Panc1 (cell line): ENCODE measurements around the gene FBXL17. TPM values are rescaled to one million over a fixed set of nuclear protein-coding genes. Genes with fewer than 3 reads are reported as not detected.

Experiments
- ATAC-seq: fragments of 200-7000 bp; cut with Tn5 transposase; 2 replicates; pipeline ENCODE4 v1.9.1; 2020; ENCODE audit warnings: mild to moderate bottlenecking, moderate library complexity
- Bru-seq: library from RNA; stranded (reverse); fragments of 400-500 nt; gene quantifications from one replicate; lab custom pipeline; 2021; lab: Mats Ljungman, UMichigan
- BruChase-seq, 2 experiments: library from RNA; stranded (reverse); fragments of 400-500 nt; gene quantifications; one replicate each; lab custom pipeline; 2021; lab: Mats Ljungman, UMichigan
- BruUV-seq: library from RNA; stranded (reverse); fragments of 400-500 nt; replicated peaks from 2 replicates; lab custom pipeline; 2021; lab: Mats Ljungman, UMichigan
- CTCF ChIA-PET: fragments of 300-600 bp; sonication (Branson Sonifier 250); formaldehyde crosslinking; loops from one replicate; lab custom pipeline; 2022; ENCODE audit warnings: antibody characterized with exemption; lab: Charles Lee
- POLR2A ChIA-PET: fragments of 300-600 bp; sonication (Branson Sonifier 250); formaldehyde crosslinking; loops from one replicate; lab custom pipeline; 2022; ENCODE audit warnings: antibody characterized with exemption; lab: Charles Lee
- DNase-seq: peaks from one replicate; pipeline ENCODE4 v3.0.0-alpha.2; 2010; ENCODE audit warnings: low read depth, low spot score
- H3K27ac ChIP-seq: 2 replicates; pipeline ENCODE4 v1.5.1; 2011; ENCODE audit warnings: mild to moderate bottlenecking, low read length, inconsistent platforms
- H3K27me3 ChIP-seq: fragments of 200-500 bp; sonication (Bioruptor generic); 2 replicates; pipeline ENCODE4 v1.6.0; 2014; ENCODE audit warnings: low read length, inconsistent platforms; ENCODE audit not compliant: control insufficient read depth, insufficient read depth
- H3K36me3 ChIP-seq: fragments of 200-500 bp; sonication (Bioruptor generic); 2 replicates; pipeline ENCODE4 v1.5.1; 2014; ENCODE audit warnings: inconsistent platforms, mild to moderate bottlenecking, low read length, moderate library complexity; ENCODE audit not compliant: control insufficient read depth, insufficient read depth
- H3K4me1 ChIP-seq: 2 replicates; pipeline ENCODE4 v1.5.1; 2011; ENCODE audit warnings: inconsistent platforms, mild to moderate bottlenecking, low read length, moderate library complexity; ENCODE audit not compliant: control insufficient read depth, insufficient read depth
- H3K4me3 ChIP-seq, 2 experiments: 2 replicates each; pipeline ENCODE4 v1.5.1; 2011 to 2012; ENCODE audit warnings: low read depth in 2 of 2, low read length in 2 of 2, mild to moderate bottlenecking in 2 of 2, inconsistent platforms in 1 of 2, moderate library complexity in 1 of 2
- H3K9me3 ChIP-seq: fragments of 200-500 bp; sonication (Bioruptor generic); 2 replicates; pipeline ENCODE4 v1.5.1; 2014; ENCODE audit warnings: low read depth, mild to moderate bottlenecking, inconsistent platforms, low read length, moderate library complexity; ENCODE audit not compliant: control insufficient read depth, insufficient read depth
- POLR2AphosphoS5 ChIP-seq: IDR thresholded peaks from 2 replicates; pipeline ENCODE4 v1.6.1; 2012; ENCODE audit warnings: mild to moderate bottlenecking, low read depth, low read length, moderate library complexity
- REST ChIP-seq, 2 experiments: IDR thresholded peaks; 2 replicates each; pipeline ENCODE4 v1.6.1; 2011 to 2012; ENCODE audit warnings: low read depth in 2 of 2, control low read depth in 1 of 2, low read length in 1 of 2, mild to moderate bottlenecking in 1 of 2, moderate library complexity in 1 of 2; ENCODE audit not compliant: insufficient read depth in 1 of 2
- SIN3A ChIP-seq: IDR thresholded peaks from 2 replicates; pipeline ENCODE4 v1.6.1; 2012; ENCODE audit warnings: low read depth, mild to moderate bottlenecking, low read length, moderate library complexity, borderline replicate concordance; ENCODE audit not compliant: insufficient read depth
- TCF7L2 ChIP-seq: IDR thresholded peaks from 2 replicates; pipeline ENCODE4 v1.6.1; 2011; ENCODE audit warnings: mild to moderate bottlenecking, low read depth, low read length, inconsistent platforms
- in situ Hi-C: cut with HindIII; loops from 2 replicates; pipeline ENCODE4 v1.10.0; 2016; ENCODE audit warnings: low sequenced_read_pairs, low pct_unique_long_range_greater_than_20kb
- intact Hi-C: fragments of 100-400 bp; cut with micrococcal nuclease; formaldehyde crosslinking; loops from one replicate; pipeline ENCODE4 v1.10.0; 2022; ENCODE audit not compliant: unreplicated experiment
- long read RNA-seq: library from polyadenylated mRNA; unstranded; transcript quantifications from one replicate; pipeline ENCODE4 v2.0.0, GENCODE V29; 2021; ENCODE audit not compliant: unreplicated experiment
- polyA plus RNA-seq: library from polyadenylated mRNA; unstranded; fragments of >200 nt; gene quantifications from one replicate; pipeline ENCODE4 v1.2.1, GENCODE V29; 2012; ENCODE audit warnings: missing spikeins; ENCODE audit not compliant: insufficient read length
- total RNA-seq: library from RNA; stranded (reverse); gene quantifications from one replicate; pipeline ENCODE4 v1.2.1, GENCODE V29; 2021; ENCODE audit not compliant: unreplicated experiment
- TF ChIP-seq, protein P1 (sequence below): fragments of 450-650 bp; IDR thresholded peaks from 2 replicates; pipeline ENCODE4 v1.5.1; 2017; ENCODE audit warnings: mild to moderate bottlenecking

The FBXL17 gene
- total RNA-seq: 17.4 TPM
- polyA plus RNA-seq: 14.4 TPM
- percentile 73 among the genes with signal in this experiment for Bru-seq, nascent RNA
- percentile 69 among the genes with signal in this experiment for BruChase-seq, experiment 1, labeled RNA remaining after a 2-hour chase
- percentile 62 among the genes with signal in this experiment for BruChase-seq, experiment 2, labeled RNA remaining after a 6-hour chase
- long read RNA-seq, partial matches to known transcripts: 2 of 24 reads
- long read RNA-seq, other reads (novel, unspliced or antisense): 21 of 24 reads

- in situ Hi-C loops: no loop called here
- TF ChIP-seq SIN3A: no peak; the same call in 1 of the 2 replicates
- 0 out of 4 replicates have a peak, but pooled peaks of 1 of the 2 experiments have one; percentile 59 for TF ChIP-seq REST (IDR thresholded peaks at IDR 0.05; ENCODE audit: insufficient read depth in 1 of 2, low read depth in 2 of 2, low read length in 1 of 2)
- peak; percentile 79 for TF ChIP-seq POLR2AphosphoS5
- TF ChIP-seq TCF7L2: 0 out of 2 replicates have a peak, but pooled peaks have one; percentile 33
- H3K9me3 ChIP-seq: no peaks in the 10 kb centered on the region; the same call in 1 of the 2 replicates
- no peaks in the 10 kb centered on the region for H3K36me3 ChIP-seq
- no TSS peak for BruUV-seq
- ATAC-seq: peak; percentile 90
- DNase-seq: peak; percentile 79
- H3K27me3 ChIP-seq: no peaks in the 10 kb centered on the region
- ChIA-PET CTCF (no interaction called here), POLR2A (interaction anchor here (0.7 kb wide), 2 partner anchors 26 to 65 kb away, joined by 10 to 23 read pairs; no protein-coding TSS in a partner anchor)
- intact Hi-C loops: no loop called here
- peaks cover 21% of the 10 kb centered on the region for H3K4me1 ChIP-seq
- H3K27ac ChIP-seq: peak within 1 kb of the TSS; percentile 94
- peak within 1 kb of the TSS; percentile 79 to 89 for H3K4me3 ChIP-seq
Measured at GRCh38 chr5:108381954-108382783, at the start of gene FBXL17. TSS of gene FBXL17 (minus strand) at chr5:108382098.

DNA sequence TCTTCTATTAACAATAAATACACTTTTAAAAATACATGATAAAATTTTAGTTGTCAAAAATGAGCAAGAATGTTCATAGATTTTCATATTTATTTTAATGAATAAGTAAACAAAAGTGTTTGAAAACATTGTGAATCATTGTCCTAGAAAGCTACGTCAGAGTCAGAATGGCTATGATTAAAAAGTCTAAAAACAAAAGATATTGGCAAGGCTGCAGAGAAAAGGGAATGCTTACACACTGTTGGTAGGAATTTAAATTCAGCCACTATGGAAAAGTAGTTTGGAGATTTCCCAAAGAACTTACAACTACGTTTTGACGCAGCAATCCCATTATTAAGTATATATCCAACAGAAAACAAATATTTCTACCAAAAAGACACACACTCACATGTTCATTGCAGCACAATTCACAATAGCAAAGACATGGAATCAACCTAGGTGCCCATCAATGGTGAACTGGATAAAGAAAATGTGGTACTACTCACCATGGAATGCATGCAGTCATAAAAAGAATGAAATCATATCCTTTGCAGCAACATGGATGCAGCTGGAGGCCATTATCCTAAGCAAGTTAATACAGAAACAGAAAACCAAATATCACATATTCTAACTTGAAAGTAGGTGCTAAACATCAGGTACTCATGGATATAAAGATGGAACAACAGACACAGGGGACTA is 49.2 kb upstream of the FBXL17 start:
- H3K9me3 ChIP-seq: no peaks in the 10 kb centered on the region
- peaks cover 4% of the 10 kb centered on the region; the same call in 1 of the 2 replicates for H3K27me3 ChIP-seq
- CTCF ChIA-PET: no interaction called here
- no peak overlapping the region for H3K27ac ChIP-seq
- H3K4me1 ChIP-seq: no peaks in the 10 kb centered on the region
- in situ Hi-C loops: no loop called here
- intact Hi-C loops: no loop called here
- BruUV-seq: no TSS peak
- ATAC-seq (no peak), DNase-seq (no peak)
- H3K4me3 ChIP-seq: no peak overlapping the region
- H3K36me3 ChIP-seq: no peaks in the 10 kb centered on the region
- POLR2A ChIA-PET: no interaction called here
- TF ChIP-seq, protein P1, sequence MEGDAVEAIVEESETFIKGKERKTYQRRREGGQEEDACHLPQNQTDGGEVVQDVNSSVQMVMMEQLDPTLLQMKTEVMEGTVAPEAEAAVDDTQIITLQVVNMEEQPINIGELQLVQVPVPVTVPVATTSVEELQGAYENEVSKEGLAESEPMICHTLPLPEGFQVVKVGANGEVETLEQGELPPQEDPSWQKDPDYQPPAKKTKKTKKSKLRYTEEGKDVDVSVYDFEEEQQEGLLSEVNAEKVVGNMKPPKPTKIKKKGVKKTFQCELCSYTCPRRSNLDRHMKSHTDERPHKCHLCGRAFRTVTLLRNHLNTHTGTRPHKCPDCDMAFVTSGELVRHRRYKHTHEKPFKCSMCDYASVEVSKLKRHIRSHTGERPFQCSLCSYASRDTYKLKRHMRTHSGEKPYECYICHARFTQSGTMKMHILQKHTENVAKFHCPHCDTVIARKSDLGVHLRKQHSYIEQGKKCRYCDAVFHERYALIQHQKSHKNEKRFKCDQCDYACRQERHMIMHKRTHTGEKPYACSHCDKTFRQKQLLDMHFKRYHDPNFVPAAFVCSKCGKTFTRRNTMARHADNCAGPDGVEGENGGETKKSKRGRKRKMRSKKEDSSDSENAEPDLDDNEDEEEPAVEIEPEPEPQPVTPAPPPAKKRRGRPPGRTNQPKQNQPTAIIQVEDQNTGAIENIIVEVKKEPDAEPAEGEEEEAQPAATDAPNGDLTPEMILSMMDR: no peak
- TF ChIP-seq SIN3A (no peak), REST (IDR thresholded peaks at IDR 0.05; ENCODE audit: insufficient read depth in 1 of 2, low read depth in 2 of 2, low read length in 1 of 2) (no peak)
